ENCODE data around the gene GPR137. TPM values are rescaled to one million over a fixed set of nuclear protein-coding genes. Genes with fewer than 3 reads are reported as not detected.

Gene GPR137
- total RNA-seq (10 to 100 TPM; 16.4 to 43.0 (median 24.3) TPM), polyA plus RNA-seq (10 to 100 TPM; 18.4 to 31.8 TPM)
- long read RNA-seq, donor 1, transcript GPR137-204 (7 exons, 1,596 nt): major isoform, 12 of 30 reads
- long read RNA-seq, donor 1, partial matches to known transcripts: 4 of 30 reads
- long read RNA-seq, donor 1, other reads (novel, unspliced or antisense): 14 of 30 reads
- long read RNA-seq, donor 2, transcript GPR137-204 (7 exons, 1,596 nt): major isoform, 12 of 24 reads
- long read RNA-seq, donor 2, partial matches to known transcripts: 3 of 24 reads
- long read RNA-seq, donor 2, other reads (novel, unspliced or antisense): 8 of 24 reads
- long read RNA-seq, donor 3, transcript GPR137-204 (7 exons, 1,596 nt): major isoform, 9 of 18 reads
- long read RNA-seq, donor 3, partial matches to known transcripts: 3 of 18 reads
- long read RNA-seq, donor 3, other reads (novel, unspliced or antisense): 6 of 18 reads

- Histone ChIP-seq H3K4me3 (peak within 1 kb of the TSS; percentile 39 to 91 (median 74)), H3K9me3 (no peaks in the 10 kb centered on the region), H3K27ac (peak within 1 kb of the TSS; percentile 84 to 99 (median 95)), H3K27me3 (peaks cover 0 to 6% (median 4%) of the 10 kb centered on the region in 7 donors), H3K36me3 (peaks cover 0 to 36% (median 0%) of the 10 kb centered on the region in 9 donors), H3K4me1 (peaks cover 14 to 49% (median 31%) of the 10 kb centered on the region in 9 donors)
- TF ChIP-seq, protein P1, sequence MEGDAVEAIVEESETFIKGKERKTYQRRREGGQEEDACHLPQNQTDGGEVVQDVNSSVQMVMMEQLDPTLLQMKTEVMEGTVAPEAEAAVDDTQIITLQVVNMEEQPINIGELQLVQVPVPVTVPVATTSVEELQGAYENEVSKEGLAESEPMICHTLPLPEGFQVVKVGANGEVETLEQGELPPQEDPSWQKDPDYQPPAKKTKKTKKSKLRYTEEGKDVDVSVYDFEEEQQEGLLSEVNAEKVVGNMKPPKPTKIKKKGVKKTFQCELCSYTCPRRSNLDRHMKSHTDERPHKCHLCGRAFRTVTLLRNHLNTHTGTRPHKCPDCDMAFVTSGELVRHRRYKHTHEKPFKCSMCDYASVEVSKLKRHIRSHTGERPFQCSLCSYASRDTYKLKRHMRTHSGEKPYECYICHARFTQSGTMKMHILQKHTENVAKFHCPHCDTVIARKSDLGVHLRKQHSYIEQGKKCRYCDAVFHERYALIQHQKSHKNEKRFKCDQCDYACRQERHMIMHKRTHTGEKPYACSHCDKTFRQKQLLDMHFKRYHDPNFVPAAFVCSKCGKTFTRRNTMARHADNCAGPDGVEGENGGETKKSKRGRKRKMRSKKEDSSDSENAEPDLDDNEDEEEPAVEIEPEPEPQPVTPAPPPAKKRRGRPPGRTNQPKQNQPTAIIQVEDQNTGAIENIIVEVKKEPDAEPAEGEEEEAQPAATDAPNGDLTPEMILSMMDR (IDR thresholded peaks at IDR 0.05): no peak
- WGBS, 2 donors: 0 to 1% methylated on average over 76 to 102 of the region's 102 CpGs
- ATAC-seq: peak; percentile 60 to 88 (median 72)
- intact Hi-C loops (cut with DNase I): loop anchor here in 5 of 10 donors (1.0 to 2.0 kb wide), 3 partner anchors 14 to 20 kb away; partner anchors contain the start of gene ESRRA (in 2 of the 5)
- peak; percentile 89 for DNase-seq
Observed at GRCh38 chr11:64284962-64285884, at the start of gene GPR137. Gene GPR137 (plus strand): TSS chr11:64285848. CDS start chr11:64286525, 677 bp downstream.

- intact Hi-C loops (cut with DNase I): no loop called here
- Histone ChIP-seq H3K4me3 (no peak overlapping the region), H3K4me1 (peaks cover 10 to 64% (median 37%) of the 10 kb centered on the region in 9 donors), H3K27me3 (no peaks in the 10 kb centered on the region), H3K27ac (peak overlapping the region in 6 of 10 donors; percentile 10 to 99 (median 26)), H3K36me3 (peaks cover 0 to 30% (median 0%) of the 10 kb centered on the region in 9 donors), H3K9me3 (no peaks in the 10 kb centered on the region)
- no peak for ATAC-seq
- no peak for DNase-seq
- TF ChIP-seq, protein P1 (IDR thresholded peaks at IDR 0.05): no peak
- WGBS, 2 donors: 67% methylated on average over 12 of the region's 12 CpGs
Observed at GRCh38 chr11:64237484-64237951, 48.1 kb upstream of the GPR137 start.

- no peak overlapping the region for H3K4me3 ChIP-seq
- peaks cover 13 to 68% (median 42%) of the 10 kb centered on the region in 9 donors for H3K4me1 ChIP-seq
- TF ChIP-seq, protein P1 (IDR thresholded peaks at IDR 0.05): no peak
Observed at GRCh38 chr11:64238076-64238475, 47.6 kb upstream of the GPR137 start.

GRCh38 chr11:64238999-64239398, 46.6 kb upstream of the GPR137 start:
- peaks cover 0 to 42% (median 10%) of the 10 kb centered on the region in 9 donors for H3K36me3 ChIP-seq
- H3K9me3 ChIP-seq: no peaks in the 10 kb centered on the region
- no peak for ATAC-seq
- TF ChIP-seq, protein P1 (IDR thresholded peaks at IDR 0.05): no peak
- peak overlapping the region in 7 of 10 donors; percentile 6 to 100 (median 98) for H3K27ac ChIP-seq
- no peak overlapping the region for H3K4me3 ChIP-seq
- no peaks in the 10 kb centered on the region for H3K27me3 ChIP-seq
- H3K4me1 ChIP-seq: peaks cover 13 to 67% (median 36%) of the 10 kb centered on the region in 9 donors
- 81 to 91% methylated on average over 5 of the region's 5 CpGs for WGBS, 2 donors
- no peak for DNase-seq
- intact Hi-C loops (cut with DNase I): no loop called here

More at GRCh38 chr11:64238076-64238475, 47.6 kb upstream of the GPR137 start:
- no peak for DNase-seq
- H3K9me3 ChIP-seq: no peaks in the 10 kb centered on the region
- H3K27ac ChIP-seq: peak overlapping the region in 6 of 10 donors; percentile 10 to 99 (median 24)
- H3K27me3 ChIP-seq: no peaks in the 10 kb centered on the region
- intact Hi-C loops (cut with DNase I): no loop called here
- peaks cover 0 to 32% (median under 1%) of the 10 kb centered on the region in 9 donors for H3K36me3 ChIP-seq
- WGBS, 2 donors: 91 to 94% methylated on average over 9 of the region's 9 CpGs
- ATAC-seq: no peak

All from heart right ventricle (tissue), 16 donors.